SK-N-SH treated with all-trans-retinoic acid at 6 μM for 48 hours (cell line): ENCODE measurements around the gene TBCD.

Experiments
- CSDC2 ChIP-seq: fragments of 250-450 bp; sonication (Bioruptor Pico); IDR thresholded peaks from 2 replicates; pipeline ENCODE4 v1.5.0; 2020; ENCODE audit warnings: mild to moderate bottlenecking, moderate library complexity
- GLIS3 ChIP-seq: fragments of 250-450 bp; sonication (Bioruptor Pico); IDR thresholded peaks from 2 replicates; pipeline ENCODE4 v1.5.0; 2020; ENCODE audit warnings: mild to moderate bottlenecking, moderate library complexity
- SNAI2 ChIP-seq: fragments of 250-450 bp; sonication (Bioruptor Pico); IDR thresholded peaks from 2 replicates; pipeline ENCODE4 v1.5.0; 2020; ENCODE audit warnings: mild to moderate bottlenecking, moderate library complexity
- ZFP3 ChIP-seq: fragments of 250-450 bp; sonication (Bioruptor Pico); IDR thresholded peaks from 2 replicates; pipeline ENCODE4 v1.5.0; 2020; ENCODE audit warnings: mild to moderate bottlenecking, moderate library complexity

GRCh38 chr17:82871776-82872561 lies 120.1 kb downstream of the TBCD start:
- TF ChIP-seq GLIS3 (CRISPR knock-in tag): no peak
- TF ChIP-seq SNAI2 (CRISPR knock-in tag): no peak
- TF ChIP-seq ZFP3 (CRISPR knock-in tag): no peak
- no peak for TF ChIP-seq CSDC2 (CRISPR knock-in tag)
